Measurements from ENCODE around the gene ECPAS. TPM values are rescaled to one million over a fixed set of nuclear protein-coding genes. Genes with fewer than 3 reads are reported as not detected.
A peak's percentile ranks its signal among the peaks of the same experiment; 100 is the strongest.

The ECPAS gene
- total and polyA plus RNA-seq, 12 donors = 17.3 to 99.1 (median 84.1) TPM

DNA sequence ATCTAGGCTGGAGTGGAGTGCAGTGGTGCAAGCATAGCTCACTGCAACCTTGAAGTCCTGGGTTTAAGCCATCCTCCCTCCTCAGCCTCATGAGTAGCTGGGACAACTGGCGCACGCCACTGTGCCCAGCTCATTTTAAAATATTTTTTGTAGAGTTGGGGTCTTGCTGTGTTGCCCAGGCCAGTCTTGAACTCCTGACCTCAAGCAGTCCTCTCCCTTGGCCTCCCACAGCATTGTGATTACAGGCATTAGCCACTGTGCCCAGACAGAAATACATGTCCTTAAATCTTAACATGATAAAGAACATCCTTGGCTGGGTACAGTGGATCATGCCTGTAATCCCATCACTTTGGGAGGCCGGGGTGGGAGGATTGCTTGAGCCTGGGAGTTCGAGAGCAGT is 47.5 kb upstream of the ECPAS start:
- intact Hi-C loops (cut with DNase I) = no loop called here
- Histone ChIP-seq H3K36me3 (replicated peaks in 1 of 2) (peaks cover 0 to 29% of the 10 kb centered on the region in 2 donors), H3K4me3 (no peak overlapping the region), H3K9me3 (replicated peaks in 1 of 3) (peaks cover 0 to 19% (median 0%) of the 10 kb centered on the region in 3 donors), H3K27me3 (no peaks in the 10 kb centered on the region), H3K4me1 (replicated peaks in 1 of 2) (no peaks in the 10 kb centered on the region), H3K27ac (no peak overlapping the region)
- no peak for DNase-seq
- WGBS, 4 donors = 97 to 99% (median 98%) methylated on average over 4 of the region's 4 CpGs
- TF ChIP-seq POLR2A (IDR thresholded peaks at IDR 0.05) = no peak
- TF ChIP-seq, protein P1, sequence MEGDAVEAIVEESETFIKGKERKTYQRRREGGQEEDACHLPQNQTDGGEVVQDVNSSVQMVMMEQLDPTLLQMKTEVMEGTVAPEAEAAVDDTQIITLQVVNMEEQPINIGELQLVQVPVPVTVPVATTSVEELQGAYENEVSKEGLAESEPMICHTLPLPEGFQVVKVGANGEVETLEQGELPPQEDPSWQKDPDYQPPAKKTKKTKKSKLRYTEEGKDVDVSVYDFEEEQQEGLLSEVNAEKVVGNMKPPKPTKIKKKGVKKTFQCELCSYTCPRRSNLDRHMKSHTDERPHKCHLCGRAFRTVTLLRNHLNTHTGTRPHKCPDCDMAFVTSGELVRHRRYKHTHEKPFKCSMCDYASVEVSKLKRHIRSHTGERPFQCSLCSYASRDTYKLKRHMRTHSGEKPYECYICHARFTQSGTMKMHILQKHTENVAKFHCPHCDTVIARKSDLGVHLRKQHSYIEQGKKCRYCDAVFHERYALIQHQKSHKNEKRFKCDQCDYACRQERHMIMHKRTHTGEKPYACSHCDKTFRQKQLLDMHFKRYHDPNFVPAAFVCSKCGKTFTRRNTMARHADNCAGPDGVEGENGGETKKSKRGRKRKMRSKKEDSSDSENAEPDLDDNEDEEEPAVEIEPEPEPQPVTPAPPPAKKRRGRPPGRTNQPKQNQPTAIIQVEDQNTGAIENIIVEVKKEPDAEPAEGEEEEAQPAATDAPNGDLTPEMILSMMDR (IDR thresholded peaks at IDR 0.05) = no peak

DNA sequence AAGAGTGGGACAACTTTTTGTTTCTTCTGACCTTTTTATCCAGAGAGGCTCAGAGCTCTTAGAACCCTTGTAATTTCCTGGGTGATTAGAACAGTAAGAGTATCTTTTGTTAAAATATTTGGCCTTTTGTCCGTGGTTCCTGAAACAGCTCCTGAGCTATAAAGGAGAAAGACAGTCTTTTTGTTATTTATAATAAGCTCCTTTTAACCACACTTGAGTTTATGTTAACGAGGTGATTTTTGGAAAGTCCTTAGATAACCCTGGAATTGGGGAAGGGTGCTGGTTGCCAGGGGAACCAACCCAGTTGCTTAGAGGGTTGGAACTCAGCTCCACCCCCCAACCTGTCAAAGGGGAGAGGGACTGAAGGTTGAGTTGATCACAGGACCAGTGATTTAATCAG is 45.6 kb upstream of the ECPAS start:
- no peak overlapping the region for H3K27ac ChIP-seq
- peaks cover 0 to 7% of the 10 kb centered on the region in 2 donors for H3K4me1 ChIP-seq (replicated peaks in 1 of 2)
- TF ChIP-seq, protein P1 (IDR thresholded peaks at IDR 0.05) = no peak
- TF ChIP-seq POLR2A (IDR thresholded peaks at IDR 0.05) = no peak
- WGBS, 4 donors = 43 to 82% (median 52%) methylated on average over 2 of the region's 2 CpGs
- DNase-seq = no peak
- no peak overlapping the region for H3K4me3 ChIP-seq
- H3K36me3 ChIP-seq (replicated peaks in 1 of 2) = peaks cover 0 to 11% of the 10 kb centered on the region in 2 donors
- intact Hi-C loops (cut with DNase I) = no loop called here
- H3K9me3 ChIP-seq (replicated peaks in 1 of 3) = peaks cover 0 to 8% (median 0%) of the 10 kb centered on the region in 3 donors
- H3K27me3 ChIP-seq = no peaks in the 10 kb centered on the region

DNA sequence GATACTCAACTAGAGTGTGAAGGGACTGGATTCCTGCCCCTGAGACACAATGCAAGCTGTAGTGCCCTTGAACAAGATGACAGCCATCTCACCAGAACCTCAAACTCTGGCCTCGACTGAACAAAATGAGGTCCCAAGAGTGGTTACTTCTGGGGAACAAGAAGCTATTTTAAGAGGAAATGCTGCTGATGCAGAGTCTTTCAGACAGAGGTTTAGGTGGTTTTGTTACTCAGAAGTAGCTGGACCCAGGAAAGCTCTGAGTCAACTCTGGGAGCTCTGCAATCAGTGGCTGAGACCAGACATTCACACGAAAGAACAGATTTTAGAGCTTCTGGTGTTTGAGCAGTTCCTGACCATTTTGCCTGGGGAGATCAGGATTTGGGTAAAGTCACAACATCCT is 43.2 kb upstream of the ECPAS start:
- H3K4me3 ChIP-seq = no peak overlapping the region
- peaks cover 0 to 7% of the 10 kb centered on the region in 2 donors for H3K4me1 ChIP-seq (replicated peaks in 1 of 2)
- WGBS, 4 donors = 90 to 100% (median 94%) methylated on average over 2 of the region's 2 CpGs
- no peak overlapping the region for H3K27ac ChIP-seq
- H3K9me3 ChIP-seq (replicated peaks in 1 of 3) = no peaks in the 10 kb centered on the region
- intact Hi-C loops (cut with DNase I) = no loop called here
- no peaks in the 10 kb centered on the region for H3K27me3 ChIP-seq
- H3K36me3 ChIP-seq (replicated peaks in 1 of 2) = no peaks in the 10 kb centered on the region
- DNase-seq = no peak
- TF ChIP-seq POLR2A (IDR thresholded peaks at IDR 0.05) = no peak
- TF ChIP-seq, protein P1 (IDR thresholded peaks at IDR 0.05) = no peak

DNA sequence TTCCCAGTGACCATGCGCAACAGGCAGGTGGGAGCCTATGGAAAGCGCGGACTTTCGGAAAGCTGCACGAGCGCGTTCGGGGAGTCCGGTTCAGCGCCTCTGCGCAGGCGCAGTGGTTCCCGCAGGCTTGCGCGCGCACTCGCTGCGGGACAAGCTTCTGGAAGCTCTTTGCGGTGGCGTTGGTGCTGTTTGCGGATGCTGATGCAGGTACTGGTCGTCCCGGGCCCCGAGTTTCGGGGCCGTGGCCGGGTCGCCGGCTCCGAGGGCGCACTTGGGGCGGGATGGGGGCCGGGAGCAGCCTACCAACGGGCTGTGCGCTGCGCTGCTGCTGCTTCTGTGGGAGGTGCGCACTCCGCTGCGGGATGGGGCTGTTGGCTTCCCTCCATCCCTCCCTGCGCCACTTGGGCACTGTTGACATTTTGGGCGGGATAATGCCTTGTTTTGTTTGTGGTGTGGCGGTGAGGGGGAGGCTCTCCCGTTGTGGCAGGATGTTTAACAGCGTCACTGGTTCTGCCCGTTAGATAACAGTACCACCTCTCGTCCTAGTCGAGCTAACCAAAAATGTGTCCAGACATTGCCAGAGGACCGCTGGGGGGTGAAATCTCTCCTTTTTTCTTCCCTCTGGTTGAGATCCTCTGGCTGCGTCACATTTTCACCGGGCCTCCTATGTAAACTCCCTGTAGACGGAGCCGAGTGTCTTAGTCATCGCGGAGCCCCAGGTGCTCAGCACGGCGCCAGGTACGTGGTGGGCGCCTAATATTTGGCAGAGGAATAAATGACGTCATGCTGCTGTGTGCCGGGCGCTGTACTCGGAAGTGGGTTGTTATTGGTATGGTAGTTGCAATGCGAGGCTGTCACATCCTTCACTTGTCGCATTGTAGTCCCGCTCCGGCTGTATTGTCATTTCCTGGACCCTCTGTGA is 41.1 kb upstream of the ECPAS start, which contains the start of gene ZNF483:
ZNF483 (plus strand) TSS at position 124 of the 922 bp plus-strand sequence. CDS start 2,217 bp downstream, outside the sequence.
- peaks cover 0 to 7% of the 10 kb centered on the region in 2 donors for H3K4me1 ChIP-seq (replicated peaks in 1 of 2)
- 1 to 2% (median 1%) methylated on average over 26 to 66 of the region's 66 CpGs for WGBS, 4 donors
- H3K36me3 ChIP-seq (replicated peaks in 1 of 2) = no peaks in the 10 kb centered on the region
- TF ChIP-seq, protein P1 (IDR thresholded peaks at IDR 0.05) = no peak
- peak; percentile 78 to 79 for TF ChIP-seq POLR2A (IDR thresholded peaks at IDR 0.05)
- H3K9me3 ChIP-seq (replicated peaks in 1 of 3) = no peaks in the 10 kb centered on the region
- H3K27ac ChIP-seq = peak within 1 kb of the TSS in 3 of 5 donors; percentile 37 to 78 (median 77)
- peak; percentile 85 to 96 (median 89) for DNase-seq
- no peaks in the 10 kb centered on the region for H3K27me3 ChIP-seq
- H3K4me3 ChIP-seq = peak within 1 kb of the TSS; percentile 65 to 97 (median 67)
- intact Hi-C loops (cut with DNase I) = no loop called here
